GM18858 (cell line): ENCODE measurements around the gene PHRF1.
"Not testable (repeated sequence)": the region's sequence is repeated elsewhere in the genome, so short reads cannot be mapped to it uniquely, and the experiment has no call there.

Source experiments
- ATAC-seq: cut with Tn5 transposase; IDR thresholded peaks from one replicate; pipeline ENCODE4 v1.9.1; 2021; ENCODE audit not compliant: unreplicated experiment

Gene PHRF1

DNA sequence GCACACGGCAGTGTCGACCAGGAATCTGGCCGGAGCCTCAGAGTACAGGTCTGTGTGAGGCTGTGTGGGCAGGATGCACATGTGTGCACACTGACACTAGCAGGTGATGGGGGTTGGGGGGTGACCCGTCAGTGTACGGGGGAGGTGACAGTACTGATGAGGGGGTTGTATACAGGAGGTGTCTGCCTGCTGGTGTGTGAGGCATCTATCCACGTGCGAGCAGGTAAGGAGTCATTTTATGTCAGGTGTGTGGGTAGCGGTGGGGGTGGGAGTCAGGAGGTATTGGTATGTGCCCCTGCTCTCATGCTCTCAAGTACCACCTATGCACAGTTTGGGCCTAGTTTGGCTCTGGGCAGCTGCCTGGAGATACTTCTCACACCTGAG lies 4.5 kb upstream of the PHRF1 start:
- ATAC-seq: no peak

DNA sequence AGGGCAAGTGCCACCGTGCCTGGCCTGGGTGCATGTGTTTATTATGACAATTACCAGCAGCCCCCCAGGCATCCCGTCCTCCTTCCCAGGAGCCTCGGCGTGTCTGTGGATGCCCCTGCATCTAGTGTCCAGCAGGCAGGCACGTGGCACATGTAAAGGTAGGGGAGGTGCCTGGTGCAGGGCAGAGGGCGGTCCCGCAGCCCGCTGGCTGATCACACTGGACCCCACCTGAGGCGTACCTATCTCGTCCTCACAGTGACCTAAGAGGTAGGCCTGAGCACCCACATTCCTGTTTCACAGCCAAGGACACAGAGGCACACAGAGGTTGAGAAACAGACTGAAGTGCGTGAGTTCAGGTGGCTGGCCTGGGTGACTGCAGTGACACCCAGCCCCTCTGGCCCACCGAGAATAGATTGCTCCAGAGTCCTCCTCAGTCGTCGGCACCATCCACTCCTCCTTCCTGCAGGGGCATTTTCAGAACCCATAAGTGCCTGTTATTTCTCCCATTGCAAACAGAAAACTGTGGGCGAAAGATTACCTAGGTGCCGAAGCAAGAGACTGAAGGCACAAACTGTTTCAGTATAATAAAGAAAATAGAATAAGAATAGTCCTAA lies 3.0 kb upstream of the PHRF1 start:
- no peak for ATAC-seq

DNA sequence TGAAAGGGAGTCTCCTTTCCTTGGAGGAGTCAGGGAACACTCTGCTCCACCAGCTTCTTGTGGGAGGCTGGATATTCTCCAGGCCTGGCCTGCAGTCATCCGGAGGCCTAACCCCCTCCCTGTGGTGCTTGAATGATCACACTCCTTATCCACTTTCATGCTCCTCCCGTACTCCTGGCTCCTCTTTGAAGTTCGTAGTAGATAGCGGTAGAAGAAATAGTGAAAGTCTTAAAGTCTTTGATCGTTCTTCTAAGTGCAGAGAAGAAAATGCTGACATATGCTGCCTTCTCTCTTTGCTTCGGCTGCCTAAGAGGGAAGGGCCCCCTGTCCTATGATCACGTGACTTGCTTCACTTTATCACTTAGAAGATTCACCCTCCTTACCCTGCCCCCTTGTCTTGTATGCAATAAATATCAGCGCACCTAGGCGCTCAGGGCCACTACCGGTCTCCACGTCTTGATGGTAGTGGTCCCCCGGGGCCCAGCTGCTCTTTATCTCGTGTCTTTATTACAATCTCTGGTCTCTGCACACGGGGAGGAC lies 2.2 kb upstream of the PHRF1 start:
- ATAC-seq: not testable (repeated sequence)

DNA sequence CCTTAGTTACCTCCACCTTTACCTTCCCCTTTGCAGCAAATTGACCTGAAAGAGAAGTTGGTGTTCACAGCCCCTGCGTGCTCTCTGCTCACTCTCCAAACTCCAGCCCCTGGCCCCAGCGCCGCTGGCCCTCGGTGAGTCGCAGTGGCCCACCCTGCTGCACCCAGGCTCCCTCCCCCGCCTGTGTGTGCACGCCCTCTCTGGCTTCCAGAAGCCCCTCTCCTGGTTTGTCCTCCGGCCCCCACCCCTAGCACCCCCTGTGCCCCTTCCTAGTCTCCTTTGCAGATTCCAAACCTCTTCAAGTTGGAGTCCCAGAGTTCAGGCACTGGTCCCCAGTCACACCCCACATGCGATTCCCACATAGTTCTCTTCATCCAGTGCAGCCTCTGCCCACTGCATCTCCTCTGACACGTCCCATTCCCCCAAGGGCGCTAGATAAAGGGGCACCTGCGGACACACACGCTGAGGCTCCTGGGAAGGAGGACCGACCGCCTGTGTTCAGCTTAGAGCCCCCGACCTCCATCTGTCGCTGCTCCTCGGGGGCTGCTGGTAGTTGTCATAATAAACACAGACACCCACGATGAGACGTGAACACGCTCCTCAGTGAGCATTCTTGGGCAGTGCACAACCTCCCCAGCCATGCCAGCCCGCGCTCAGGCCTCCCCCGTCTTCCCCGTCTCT lies 1.5 kb upstream of the PHRF1 start:
- ATAC-seq: no peak

DNA sequence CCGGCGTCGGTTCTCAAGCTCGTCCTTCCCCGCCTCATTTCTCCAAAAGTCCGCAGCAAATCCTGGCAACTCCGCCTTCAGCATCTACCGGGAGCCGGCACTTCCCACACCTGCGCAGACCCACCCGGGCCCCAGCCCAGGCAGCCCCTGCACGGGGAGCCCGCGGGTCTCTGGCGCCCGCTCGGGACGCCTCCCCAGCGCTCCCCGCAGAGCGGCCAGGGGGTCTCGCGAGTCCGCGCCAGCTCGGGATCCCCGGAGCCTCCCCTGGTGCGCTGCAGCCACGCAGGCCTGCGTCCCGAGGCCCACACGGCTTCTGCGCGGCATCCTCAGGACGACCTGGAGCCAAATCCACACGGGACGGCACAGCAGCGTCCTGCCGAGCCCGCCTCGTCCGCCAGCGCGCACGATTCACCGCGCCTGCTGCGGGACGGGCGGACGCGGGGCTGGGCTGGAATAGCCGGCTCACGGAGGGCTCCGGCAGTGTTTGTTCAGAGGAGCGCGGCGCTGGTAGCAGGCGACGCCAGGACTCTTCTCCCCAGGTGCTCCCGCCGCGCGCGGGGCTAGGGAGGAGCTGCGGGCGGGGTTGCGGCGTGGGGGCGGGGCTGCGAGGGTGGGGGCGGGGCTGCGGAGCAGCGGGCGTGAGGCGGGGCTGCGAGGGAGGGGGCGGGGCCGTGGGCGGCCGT lies 816 bp upstream of the PHRF1 start:
- peak; percentile 23 for ATAC-seq

DNA sequence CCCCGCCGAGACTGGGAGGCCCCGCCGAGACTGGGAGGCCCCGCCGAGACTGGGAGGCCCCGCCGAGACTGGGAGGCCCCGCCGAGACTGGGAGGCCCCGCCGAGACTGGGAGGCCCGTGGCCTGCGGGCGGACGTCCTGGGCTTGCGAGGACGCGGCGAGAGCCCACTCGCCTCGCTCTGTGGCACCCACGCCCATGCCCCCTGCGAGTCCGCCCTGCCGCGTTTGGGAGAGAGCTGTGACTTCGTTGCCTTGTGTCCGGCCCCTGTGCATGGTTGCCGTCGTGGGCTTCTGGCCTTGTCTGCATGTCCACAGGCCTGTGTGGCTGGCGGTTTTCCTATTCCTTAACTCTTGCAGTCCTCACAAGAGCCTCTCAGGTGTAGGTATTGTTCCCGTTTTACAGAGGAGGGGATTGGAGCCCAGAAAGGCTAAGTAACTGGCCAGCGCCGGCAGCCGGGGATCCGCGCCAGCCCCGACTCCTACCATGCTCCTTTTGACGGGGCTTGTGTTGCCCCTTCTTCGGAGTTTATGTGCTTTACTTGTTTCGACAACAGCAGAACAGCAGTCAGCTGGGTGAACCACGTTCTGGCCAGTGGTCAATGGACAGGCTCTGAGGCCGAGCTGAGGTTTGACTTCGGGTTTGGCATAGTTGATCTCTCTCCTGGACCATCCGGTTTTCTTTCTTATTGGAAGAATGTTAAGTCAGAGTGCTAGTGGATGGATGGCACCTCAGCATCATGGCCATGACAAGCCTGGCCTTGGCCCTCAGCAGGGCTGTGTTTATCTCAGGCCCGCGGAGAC lies 741 bp downstream of the PHRF1 start:
- ATAC-seq: no peak

DNA sequence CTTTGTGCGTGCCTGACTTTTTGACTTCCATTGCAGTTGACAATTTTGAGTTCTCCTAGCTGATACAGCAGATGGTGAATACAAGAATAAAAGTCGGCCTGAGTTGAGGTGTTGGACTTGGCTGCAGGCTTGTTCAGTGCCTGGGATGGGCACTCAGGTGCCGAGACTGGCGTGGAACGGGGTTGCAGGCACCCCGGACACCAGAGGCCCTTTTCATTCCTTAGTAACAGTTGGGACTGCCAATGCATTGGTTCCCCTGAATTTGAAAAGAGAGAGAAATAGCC lies 1.3 kb downstream of the PHRF1 start:
- no peak for ATAC-seq

DNA sequence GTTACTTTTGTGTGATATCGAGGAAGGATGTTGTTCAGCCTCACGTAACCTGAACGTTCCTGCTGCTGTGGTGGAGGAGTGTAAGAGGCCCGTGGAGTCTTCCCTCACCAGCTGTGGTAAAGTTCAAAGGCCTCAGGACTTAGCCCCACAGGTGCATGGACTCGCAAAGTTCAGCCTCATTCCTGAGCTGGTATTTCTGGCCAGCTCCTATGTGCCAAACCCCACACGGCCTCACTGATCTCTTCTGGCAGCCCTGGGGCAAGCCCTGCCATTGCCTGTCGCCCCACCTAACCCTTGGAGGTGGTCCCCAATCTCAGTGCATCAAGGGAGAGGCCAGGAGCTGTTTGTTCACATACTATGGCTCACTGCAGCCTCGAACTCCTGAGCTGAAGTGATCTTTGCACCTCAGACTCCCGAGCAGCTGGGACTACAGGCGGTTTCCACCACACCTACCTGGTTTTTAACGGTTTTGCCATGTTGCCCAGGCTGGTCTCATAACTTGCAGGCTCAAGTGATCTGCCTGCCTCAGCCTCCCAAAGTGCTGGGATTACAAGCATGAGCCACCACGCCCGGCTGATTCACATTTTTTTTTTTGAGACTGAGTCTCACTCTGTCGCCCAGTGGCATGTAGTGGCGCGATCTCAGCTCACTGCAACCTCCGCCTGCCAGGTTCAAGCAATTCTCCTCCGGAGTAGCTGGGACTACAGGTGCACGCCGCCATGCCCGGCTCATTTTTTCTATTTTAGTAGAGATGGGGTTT lies 2.2 kb downstream of the PHRF1 start:
- ATAC-seq: no peak

DNA sequence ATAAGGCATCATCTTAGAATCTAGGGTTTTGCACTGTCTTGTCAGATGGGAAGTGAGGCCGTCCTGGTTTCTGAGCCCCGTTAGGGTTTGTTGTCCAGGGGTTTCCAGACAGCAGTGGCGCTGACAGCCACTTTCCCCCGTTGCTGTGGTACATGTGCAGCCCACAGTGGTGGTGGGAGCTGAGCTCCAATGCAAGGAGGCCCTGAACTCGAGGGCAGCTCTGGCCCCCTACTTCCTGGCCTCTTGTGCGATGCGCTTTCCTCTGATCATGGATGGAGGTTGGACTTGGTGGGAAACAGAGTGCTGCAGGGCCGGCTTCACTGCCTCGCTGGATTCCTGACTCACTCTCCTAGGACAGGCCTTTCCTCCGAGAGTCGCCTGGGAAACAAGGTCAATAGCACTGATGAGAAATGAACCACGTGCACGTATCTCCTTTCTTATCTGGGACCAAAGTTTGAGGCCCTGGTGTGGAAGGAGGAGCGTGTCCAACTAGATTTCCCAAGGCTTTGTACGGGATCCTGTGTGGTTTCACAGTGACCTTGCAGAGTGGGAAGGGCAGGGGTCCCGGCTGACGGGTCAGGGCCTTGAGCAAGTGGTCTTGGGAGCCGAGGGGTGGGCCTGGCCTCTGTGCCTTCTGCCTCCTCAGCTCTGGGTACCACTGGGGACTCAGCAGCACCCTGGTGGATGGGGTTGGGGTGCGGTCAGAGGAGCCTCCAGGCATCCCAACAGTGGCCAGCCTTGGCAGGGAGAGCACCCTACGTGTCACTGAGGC lies 3.7 kb downstream of the PHRF1 start:
- no peak for ATAC-seq

DNA sequence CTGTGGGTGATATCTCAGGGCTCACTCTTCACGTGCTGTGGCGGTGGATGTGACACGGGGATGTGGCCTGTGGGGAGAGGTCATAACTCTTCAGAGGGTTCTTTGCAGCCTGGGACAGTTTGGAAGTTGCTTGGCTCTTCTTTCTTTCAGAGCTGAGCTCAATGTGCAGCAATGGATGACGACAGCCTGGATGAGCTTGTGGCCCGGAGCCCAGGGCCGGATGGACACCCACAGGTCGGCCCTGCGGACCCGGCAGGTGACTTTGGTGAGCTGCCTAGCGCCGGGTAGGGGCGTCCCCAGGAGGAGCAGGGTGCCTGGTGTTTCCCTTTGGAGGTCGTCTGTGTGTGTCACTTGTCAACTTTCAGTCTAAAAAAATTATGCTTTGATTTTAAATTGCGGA lies 5.1 kb downstream of the PHRF1 start:
- ATAC-seq: no peak

DNA sequence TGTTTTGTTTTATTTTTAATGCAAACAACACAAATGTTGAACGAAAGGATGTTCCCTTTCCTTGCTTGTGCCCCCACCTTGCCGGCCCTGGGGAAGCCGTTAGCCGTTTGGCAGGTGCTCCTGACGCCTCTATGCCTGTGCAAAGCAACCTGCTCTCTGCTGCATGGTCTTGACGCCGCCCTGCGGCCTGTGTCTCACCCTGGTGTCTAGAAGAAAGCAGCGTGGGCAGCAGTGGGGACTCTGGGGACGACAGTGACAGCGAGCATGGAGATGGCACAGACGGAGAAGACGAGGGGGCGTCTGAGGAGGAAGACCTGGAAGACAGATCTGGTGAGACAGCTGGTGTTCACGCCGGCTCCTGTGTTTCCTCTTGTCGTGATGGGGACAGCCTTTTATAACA lies 5.5 kb downstream of the PHRF1 start:
- no peak for ATAC-seq

DNA sequence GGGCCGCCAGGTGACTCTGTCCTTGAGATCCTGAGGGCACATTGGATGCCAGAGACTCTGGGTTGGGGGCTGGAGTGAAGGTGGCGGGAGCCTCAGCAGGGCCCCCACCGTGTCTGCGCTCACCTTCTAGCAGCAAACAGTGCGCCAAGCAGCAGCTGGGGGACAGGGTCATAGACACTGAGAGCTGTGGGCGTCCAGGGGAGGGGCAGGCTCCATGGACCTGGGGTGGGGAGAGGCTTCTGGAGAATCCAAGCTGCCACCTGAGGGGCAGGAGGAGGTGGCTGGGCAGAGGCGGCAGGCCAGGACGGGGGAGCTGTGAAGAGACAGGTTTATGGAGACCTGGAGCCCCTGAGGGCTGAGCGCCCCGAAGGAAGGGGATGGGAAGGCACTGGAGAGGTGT lies 8.0 kb downstream of the PHRF1 start:
- ATAC-seq: no peak

DNA sequence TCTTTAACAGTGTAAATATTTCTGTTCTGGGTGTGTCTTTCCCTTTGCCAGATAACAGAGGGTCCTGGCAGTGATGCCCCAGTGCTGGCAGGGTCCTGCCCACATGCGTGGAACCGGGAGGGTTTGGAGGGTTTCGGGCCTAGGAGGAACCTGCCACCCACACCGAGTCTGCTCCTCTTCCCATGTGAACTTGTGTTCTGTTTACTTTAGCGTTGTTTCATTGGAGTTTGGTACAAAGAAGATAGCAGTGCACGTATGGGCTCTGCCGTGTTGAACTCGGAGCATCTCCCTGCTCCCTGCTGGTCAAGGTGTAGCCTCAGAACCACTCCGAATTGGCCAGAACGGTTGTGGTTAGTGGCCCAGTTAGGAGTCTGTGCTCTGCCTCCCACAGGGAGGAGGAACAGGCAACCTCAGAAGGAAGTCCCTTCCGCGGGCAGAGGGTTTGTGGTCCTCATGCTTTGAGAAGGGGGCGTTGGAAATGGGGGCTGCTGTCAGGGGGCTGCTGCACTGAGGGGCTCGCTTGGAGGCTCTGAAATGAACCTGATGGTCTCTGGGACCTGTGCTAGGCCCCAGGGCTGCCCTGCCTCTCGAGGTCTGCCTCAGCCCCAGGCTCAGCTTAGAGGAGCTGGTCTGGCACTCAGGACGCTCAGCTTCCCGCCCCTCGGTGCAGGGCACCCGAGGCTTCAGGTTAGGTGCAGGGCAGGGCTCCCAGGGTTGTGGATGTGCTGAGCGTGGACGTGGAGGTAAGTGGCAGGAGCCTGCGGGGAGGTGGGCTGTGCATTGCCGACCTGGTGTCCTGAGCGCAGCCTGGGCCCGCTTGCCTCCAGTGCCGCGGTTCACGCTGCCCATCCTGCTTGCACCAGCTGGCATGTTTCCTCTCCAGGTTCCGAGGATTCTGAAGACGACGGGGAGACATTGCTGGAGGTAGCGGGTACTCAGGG lies 10.4 kb downstream of the PHRF1 start:
- no peak for ATAC-seq

DNA sequence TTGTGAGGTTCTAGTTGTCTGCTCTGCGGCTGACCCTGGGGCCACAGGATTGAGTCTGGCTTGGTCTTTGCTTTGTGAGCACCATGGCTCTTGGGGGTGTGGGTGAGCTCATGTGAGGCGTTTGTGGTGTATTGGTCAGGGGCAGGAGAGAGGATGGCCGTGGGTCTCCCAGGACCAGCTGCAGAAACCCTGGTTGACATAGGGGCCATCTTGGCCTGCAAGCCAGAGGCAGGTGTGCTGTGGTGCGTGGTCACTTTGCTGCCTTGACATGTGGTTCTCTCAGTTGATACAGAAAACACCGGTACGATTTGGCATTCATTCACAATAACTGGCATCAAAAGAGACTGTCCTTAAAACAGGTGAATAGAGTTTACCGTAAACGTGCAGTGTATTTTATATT lies 11.3 kb downstream of the PHRF1 start:
- ATAC-seq: no peak

DNA sequence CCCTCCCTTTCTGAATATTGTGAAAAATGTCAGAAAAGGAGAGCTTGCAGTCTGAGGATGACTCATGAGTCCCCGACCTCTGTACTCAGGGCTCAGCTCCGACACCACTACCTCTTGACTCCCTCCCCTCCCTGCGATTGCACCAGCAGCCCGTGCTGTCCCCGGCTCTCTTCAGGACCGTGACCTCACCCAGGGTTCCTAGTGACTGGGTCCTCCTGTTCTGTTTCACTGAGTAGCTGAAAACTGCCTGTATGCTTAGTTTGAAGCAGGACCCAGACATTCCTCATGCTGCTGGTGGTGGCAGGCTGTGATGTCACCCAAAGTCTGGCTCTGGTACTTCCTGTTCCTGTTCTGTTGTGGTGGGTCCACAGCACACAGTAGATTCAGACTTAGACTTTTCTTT lies 11.7 kb downstream of the PHRF1 start:
- no peak for ATAC-seq

DNA sequence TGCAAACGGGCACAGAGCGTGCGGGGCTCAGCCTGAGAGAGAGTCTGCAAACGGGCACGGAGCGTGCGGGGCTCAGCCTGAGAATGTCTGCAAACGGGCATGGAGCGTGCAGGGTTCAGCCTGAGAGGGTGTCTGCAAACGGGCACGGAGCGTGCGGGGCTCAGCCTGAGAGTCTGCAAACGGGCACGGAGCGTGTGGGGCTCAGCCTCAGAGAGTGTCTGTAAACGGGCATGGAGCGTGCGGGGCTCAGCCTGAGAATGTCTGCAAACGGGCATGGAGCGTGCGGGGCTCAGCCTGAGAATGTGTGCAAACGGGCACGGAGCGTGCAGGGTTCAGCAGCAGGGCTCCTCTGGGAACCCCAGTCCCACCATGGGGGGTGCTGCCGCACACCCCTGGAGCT lies 13.5 kb downstream of the PHRF1 start:
- no peak for ATAC-seq

DNA sequence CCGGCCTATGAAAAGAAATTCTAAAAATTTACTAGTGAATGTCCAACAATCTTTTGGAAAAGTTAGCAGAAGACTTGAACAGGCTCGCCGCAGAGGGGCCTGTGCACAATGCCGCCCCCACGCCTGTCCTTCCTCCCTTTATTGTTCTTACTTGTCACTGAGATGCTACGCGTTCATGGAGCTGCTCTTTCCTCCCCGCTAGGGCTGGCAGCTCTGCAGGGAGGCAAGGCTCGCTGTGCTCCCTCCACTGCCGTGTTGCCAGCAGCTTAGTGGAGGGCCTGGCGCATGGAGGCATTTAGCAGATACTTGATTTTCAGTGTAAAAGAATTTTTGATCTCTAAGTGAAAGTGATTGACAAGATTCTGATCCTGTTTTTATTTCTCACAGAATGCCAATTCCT lies 14.7 kb downstream of the PHRF1 start:
- ATAC-seq: no peak

DNA sequence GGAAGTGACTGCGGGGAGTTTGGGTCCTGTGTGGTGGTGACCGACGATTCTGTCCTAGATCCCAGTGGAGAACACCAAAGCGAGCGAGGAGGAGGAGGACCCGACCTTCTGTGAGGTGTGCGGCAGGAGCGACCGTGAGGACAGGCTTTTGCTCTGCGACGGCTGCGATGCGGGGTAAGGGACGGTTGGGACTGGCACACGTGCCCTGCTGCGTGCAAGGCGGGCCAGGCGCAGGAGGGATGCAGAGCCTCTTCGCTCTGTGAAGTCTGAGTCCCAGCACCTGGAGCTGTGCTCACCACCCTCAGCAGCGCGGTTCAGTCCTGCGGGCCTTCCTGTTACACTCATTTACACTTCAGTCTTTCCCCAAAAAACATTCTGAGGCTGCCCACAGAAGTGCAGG lies 16.2 kb downstream of the PHRF1 start:
- ATAC-seq: no peak

DNA sequence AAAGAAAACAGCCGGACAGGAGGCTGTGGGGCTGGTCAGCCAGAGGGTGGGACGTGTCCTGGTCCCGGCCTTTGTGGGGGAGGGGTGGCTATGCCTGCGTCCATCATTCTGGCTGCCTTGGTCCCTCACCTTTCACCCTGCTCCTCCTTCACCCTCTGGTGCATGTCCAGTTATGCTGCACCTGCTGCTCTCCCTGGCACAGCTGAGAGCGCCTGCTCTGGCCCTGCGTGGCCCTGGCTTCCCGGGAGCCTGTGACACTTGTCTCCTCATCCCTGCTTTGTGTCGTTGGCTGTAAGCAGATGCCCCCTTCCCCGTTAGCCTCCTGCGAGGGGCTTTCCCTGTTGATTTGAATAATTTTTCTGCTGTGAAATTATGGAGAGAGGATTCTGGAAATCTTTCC lies 16.6 kb downstream of the PHRF1 start:
- no peak for ATAC-seq
